Measurements from ENCODE around the gene TGDS. TPM values are rescaled to one million over a fixed set of nuclear protein-coding genes. Genes with fewer than 3 reads are reported as not detected.

The TGDS gene
- total RNA-seq, 2 experiments from 2014 or later: 7.7 to 8.0 TPM

DNA sequence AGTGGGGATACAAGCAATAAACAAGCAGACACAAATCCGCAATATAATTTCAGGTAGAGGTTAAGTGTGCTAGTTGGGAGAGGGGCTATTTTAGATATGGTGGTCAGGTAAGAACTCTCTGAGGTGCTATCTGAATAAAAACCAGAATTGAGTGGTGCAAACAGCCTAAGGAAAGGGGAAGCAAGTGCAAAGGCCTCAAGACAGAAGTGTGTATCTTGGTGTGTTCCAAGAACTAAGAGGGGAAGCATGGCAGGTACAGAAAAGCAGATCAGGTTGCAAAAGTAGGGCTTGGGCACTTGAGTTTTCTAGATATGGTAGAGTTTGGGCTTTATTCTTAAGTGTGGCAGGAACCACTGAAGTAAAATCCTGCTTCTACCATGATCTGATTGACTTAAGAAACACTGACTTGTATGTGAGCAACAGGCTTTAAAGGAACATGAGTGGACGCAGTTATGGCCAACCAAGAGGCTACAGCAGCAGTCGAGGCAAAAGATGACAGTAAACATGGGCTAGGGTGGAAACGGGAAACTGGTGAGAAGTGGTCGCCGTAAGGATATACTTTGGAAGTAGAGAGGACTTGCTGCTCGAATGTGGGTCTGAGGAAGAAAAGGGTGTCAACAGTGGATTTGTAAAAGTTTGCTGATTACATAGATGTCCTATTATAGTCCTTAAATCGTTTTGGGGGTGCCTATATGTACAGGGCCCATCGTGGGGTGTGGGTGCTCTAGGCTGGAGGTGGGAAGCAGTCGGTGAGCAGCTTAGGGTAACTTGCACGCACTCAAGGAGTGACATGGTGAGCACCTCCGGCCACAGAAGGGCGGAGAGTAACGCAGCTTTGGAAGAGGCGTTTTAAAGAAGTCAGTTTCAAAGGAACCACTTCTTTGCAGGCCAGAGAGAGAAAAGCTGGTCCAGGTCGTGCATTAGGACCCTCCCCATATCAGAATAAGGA lies 677 bp downstream of the TGDS start:
- Histone ChIP-seq H3K4me1 (ENCODE audit: insufficient read depth, low read length, poor library complexity, severe bottlenecking) (peaks cover 8% of the 10 kb centered on the region), H3K9me3 (ENCODE audit: low read length) (no peaks in the 10 kb centered on the region), H3K4me3 (ENCODE audit: low read depth, low read length, poor library complexity, severe bottlenecking) (peak overlapping the region; percentile 99), H3K27ac (ENCODE audit: low read depth, low read length, poor library complexity, severe bottlenecking) (peak overlapping the region; percentile 61), H3K4me2 (ENCODE audit: low read length) (peak overlapping the region; percentile 98), H3K9me2 (ENCODE audit: insufficient read depth, low read length) (no peaks in the 10 kb centered on the region), H4K20me1 (ENCODE audit: insufficient read depth, low read length) (no peaks in the 10 kb centered on the region; the same call in 1 of the 2 replicates), H2AFZ (ENCODE audit: low read length) (peak overlapping the region; percentile 76; the same call in 1 of the 2 replicates), H3K36me3 (ENCODE audit: insufficient read depth, low read length) (peaks cover 23% of the 10 kb centered on the region), H3K79me2 (ENCODE audit: insufficient read depth, low read depth, low read length) (peaks cover 28% of the 10 kb centered on the region)
- ChIA-PET CTCF (ENCODE audit: unreplicated experiment) (interaction anchor here (0.6 to 0.8 kb wide), 2 partner anchors 9 to 22 kb away, joined by 3 read pairs; no protein-coding TSS in a partner anchor), POLR2A (interaction anchor here (0.8 to 1.7 kb wide), 3 partner anchors 8 to 46 kb away, joined by 5 to 7 read pairs (median 5); no protein-coding TSS in a partner anchor)
- intact Hi-C loops (cut with micrococcal nuclease; ENCODE audit: unreplicated experiment): loop anchor here (10.0 kb wide), 1 partner anchor 90 kb away; no protein-coding TSS in a partner anchor
- DNase-seq (ENCODE audit: low spot score): peak; percentile 13
- TSS peak; percentile 76 for BruUV-seq (replicated peaks)
- no peak for TF ChIP-seq EZH2phosphoT487 (IDR thresholded peaks at IDR 0.05; ENCODE audit: borderline replicate concordance, low read depth, low read length)
- TF ChIP-seq, protein P1, sequence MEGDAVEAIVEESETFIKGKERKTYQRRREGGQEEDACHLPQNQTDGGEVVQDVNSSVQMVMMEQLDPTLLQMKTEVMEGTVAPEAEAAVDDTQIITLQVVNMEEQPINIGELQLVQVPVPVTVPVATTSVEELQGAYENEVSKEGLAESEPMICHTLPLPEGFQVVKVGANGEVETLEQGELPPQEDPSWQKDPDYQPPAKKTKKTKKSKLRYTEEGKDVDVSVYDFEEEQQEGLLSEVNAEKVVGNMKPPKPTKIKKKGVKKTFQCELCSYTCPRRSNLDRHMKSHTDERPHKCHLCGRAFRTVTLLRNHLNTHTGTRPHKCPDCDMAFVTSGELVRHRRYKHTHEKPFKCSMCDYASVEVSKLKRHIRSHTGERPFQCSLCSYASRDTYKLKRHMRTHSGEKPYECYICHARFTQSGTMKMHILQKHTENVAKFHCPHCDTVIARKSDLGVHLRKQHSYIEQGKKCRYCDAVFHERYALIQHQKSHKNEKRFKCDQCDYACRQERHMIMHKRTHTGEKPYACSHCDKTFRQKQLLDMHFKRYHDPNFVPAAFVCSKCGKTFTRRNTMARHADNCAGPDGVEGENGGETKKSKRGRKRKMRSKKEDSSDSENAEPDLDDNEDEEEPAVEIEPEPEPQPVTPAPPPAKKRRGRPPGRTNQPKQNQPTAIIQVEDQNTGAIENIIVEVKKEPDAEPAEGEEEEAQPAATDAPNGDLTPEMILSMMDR (conservative IDR thresholded peaks at IDR 0.05; ENCODE audit: low read length): no peak

DNA sequence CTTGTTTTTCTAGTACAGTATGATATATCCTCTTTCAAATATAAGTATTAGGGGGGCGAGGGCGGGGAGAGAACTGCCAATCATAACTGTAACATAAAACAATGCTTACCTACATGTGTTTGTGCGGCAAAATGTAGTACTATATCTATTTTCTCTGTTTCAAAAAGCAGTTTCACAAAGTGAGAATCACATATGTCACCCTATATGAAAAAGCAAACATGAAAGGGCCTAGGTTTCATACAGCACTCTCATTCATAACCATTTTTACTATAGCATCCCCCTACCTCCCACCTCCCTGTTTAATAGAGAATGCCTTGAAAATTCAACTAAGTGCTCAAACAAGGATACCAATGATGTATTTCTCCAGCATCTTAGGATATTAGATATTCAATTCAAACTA lies 5.2 kb downstream of the TGDS start:
- no peak overlapping the region for H2AFZ ChIP-seq (ENCODE audit: low read length)
- H4K20me1 ChIP-seq (ENCODE audit: insufficient read depth, low read length): no peaks in the 10 kb centered on the region; the same call in 1 of the 2 replicates
- no peak for DNase-seq (ENCODE audit: low spot score)
- no peak overlapping the region for H3K4me3 ChIP-seq (ENCODE audit: low read depth, low read length, poor library complexity, severe bottlenecking)
- peaks cover 5% of the 10 kb centered on the region for H3K4me1 ChIP-seq (ENCODE audit: insufficient read depth, low read length, poor library complexity, severe bottlenecking)
- no peak overlapping the region for H3K4me2 ChIP-seq (ENCODE audit: low read length)
- H3K9me3 ChIP-seq (ENCODE audit: low read length): no peaks in the 10 kb centered on the region
- no peaks in the 10 kb centered on the region for H3K9me2 ChIP-seq (ENCODE audit: insufficient read depth, low read length)
- H3K36me3 ChIP-seq (ENCODE audit: insufficient read depth, low read length): peaks cover 35% of the 10 kb centered on the region
- no peak overlapping the region for H3K27ac ChIP-seq (ENCODE audit: low read depth, low read length, poor library complexity, severe bottlenecking)
- no TSS peak for BruUV-seq (replicated peaks)
- H3K79me2 ChIP-seq (ENCODE audit: insufficient read depth, low read depth, low read length): peaks cover 27% of the 10 kb centered on the region
- no peak for TF ChIP-seq EZH2phosphoT487 (IDR thresholded peaks at IDR 0.05; ENCODE audit: borderline replicate concordance, low read depth, low read length)
- TF ChIP-seq, protein P1 (conservative IDR thresholded peaks at IDR 0.05; ENCODE audit: low read length): no peak
- CTCF ChIA-PET (ENCODE audit: unreplicated experiment): no interaction called here
- intact Hi-C loops (cut with micrococcal nuclease; ENCODE audit: unreplicated experiment): loop anchor here (10.0 kb wide), 1 partner anchor 86 kb away; no protein-coding TSS in a partner anchor
- POLR2A ChIA-PET: no interaction called here

All from OCI-LY7 (cell line).